PC-3 (cell line): ENCODE measurements around the gene ATP6AP1. TPM values are rescaled to one million over a fixed set of nuclear protein-coding genes. Genes with fewer than 3 reads are reported as not detected.

Source experiments
- ATAC-seq: fragments of 200-7000 bp; cut with Tn5 transposase; 2 replicates; pipeline ENCODE4 v1.9.1; 2020; ENCODE audit warnings: mild to moderate bottlenecking, moderate library complexity
- BruUV-seq: library from RNA; stranded (reverse); fragments of 400-500 nt; replicated peaks from 2 replicates; lab custom pipeline; 2021; lab: Mats Ljungman, UMichigan
- CTCF ChIA-PET: fragments of 300-600 bp; sonication (Branson Sonifier 250); formaldehyde crosslinking; loops from one replicate; lab custom pipeline; 2022; ENCODE audit warnings: antibody characterized with exemption; lab: Charles Lee
- POLR2A ChIA-PET: fragments of 300-600 bp; sonication (Branson Sonifier 250); formaldehyde crosslinking; loops from one replicate; lab custom pipeline; 2022; ENCODE audit warnings: antibody characterized with exemption; ENCODE audit not compliant: unreplicated experiment; lab: Charles Lee
- DNase-seq: peaks from one replicate; pipeline ENCODE4 v3.0.0-alpha.2; 2015
- H2AFZ ChIP-seq: fragments of 300-600 bp; sonication (generic); 2 replicates; pipeline ENCODE4 v1.6.0; 2016; ENCODE audit warnings: antibody characterized with exemption, low read length
- H3F3A ChIP-seq: fragments of 300-600 bp; sonication (generic); one replicate; pipeline ENCODE4 v1.6.0; 2017; ENCODE audit warnings: antibody characterized with exemption, low read length, control low read depth, mild to moderate bottlenecking; ENCODE audit not compliant: unreplicated experiment
- H3K27ac ChIP-seq: fragments of 300-600 bp; sonication (generic); 2 replicates; pipeline ENCODE4 v1.5.1; 2016; ENCODE audit warnings: mild to moderate bottlenecking, low read length
- H3K27me3 ChIP-seq: fragments of 300-600 bp; sonication (generic); 2 replicates; pipeline ENCODE4 v1.6.1; 2016; ENCODE audit warnings: low read length, mixed read lengths
- H3K36me3 ChIP-seq: fragments of 300-600 bp; sonication (generic); 2 replicates; pipeline ENCODE4 v1.6.1; 2016; ENCODE audit warnings: low read depth, mixed run types, low read length, mixed read lengths
- H3K4me1 ChIP-seq: fragments of 300-600 bp; sonication (generic); 2 replicates; pipeline ENCODE4 v1.5.1; 2016; ENCODE audit warnings: low read length; ENCODE audit not compliant: insufficient read depth
- H3K4me2 ChIP-seq: fragments of 300-600 bp; sonication (generic); 2 replicates; pipeline ENCODE4 v1.6.0; 2016; ENCODE audit warnings: low read length
- H3K4me3 ChIP-seq: fragments of 300-600 bp; sonication (generic); 2 replicates; pipeline ENCODE4 v1.5.1; 2016; ENCODE audit warnings: mild to moderate bottlenecking, low read length, mixed read lengths
- H3K79me2 ChIP-seq: fragments of 300-600 bp; sonication (generic); 2 replicates; pipeline ENCODE4 v1.6.1; 2017; ENCODE audit warnings: low read length, mixed read lengths
- H3K9ac ChIP-seq: fragments of 300-600 bp; sonication (generic); 2 replicates; pipeline ENCODE4 v1.6.0; 2016; ENCODE audit warnings: mild to moderate bottlenecking, low read length
- H3K9me2 ChIP-seq: fragments of 300-600 bp; sonication (generic); replicated peaks from 2 replicates; pipeline ENCODE4 v1.6.1; 2016; ENCODE audit warnings: mixed run types, low read length, mixed read lengths
- H3K9me3 ChIP-seq: fragments of 300-600 bp; sonication (generic); 2 replicates; pipeline ENCODE4 v1.6.1; 2016; ENCODE audit warnings: low read length, mixed read lengths
- H4K20me1 ChIP-seq: fragments of 300-600 bp; sonication (generic); 2 replicates; pipeline ENCODE4 v1.6.1; 2016; ENCODE audit warnings: low read length, mixed read lengths
- CTCF ChIP-seq: fragments of 300-600 bp; sonication (generic); conservative IDR thresholded peaks from 2 replicates; pipeline ENCODE4 v1.5.1; 2017; ENCODE audit warnings: antibody characterized with exemption, low read depth, mild to moderate bottlenecking, low read length
- EZH2 ChIP-seq: fragments of 300-600 bp; sonication (generic); IDR thresholded peaks from one replicate; pipeline ENCODE4 v1.6.1; 2017; ENCODE audit warnings: antibody characterized with exemption, mild to moderate bottlenecking, low read length; ENCODE audit not compliant: unreplicated experiment
- EZH2phosphoT487 ChIP-seq: fragments of 300-600 bp; sonication (generic); IDR thresholded peaks from 2 replicates; pipeline ENCODE4 v1.6.1; 2018; ENCODE audit warnings: mild to moderate bottlenecking, antibody characterized with exemption, low read length, borderline replicate concordance
- intact Hi-C: fragments of 100-400 bp; cut with micrococcal nuclease; formaldehyde crosslinking; loops from 2 replicates; pipeline ENCODE4 v1.9.0; 2023
- total RNA-seq: library from RNA; depleted of rRNA; stranded (reverse); fragments of >200 nt; gene quantifications from 2 replicates; pipeline ENCODE4 v1.2.3, GENCODE V29; 2014

ATP6AP1 gene
- total RNA-seq, 1 experiment from 2014 or later = 68.7 TPM

- no peak overlapping the region for H3K9ac ChIP-seq
- TF ChIP-seq CTCF = no peak
- peaks cover 42% of the 10 kb centered on the region for H3K79me2 ChIP-seq
- no peak overlapping the region for H3K4me2 ChIP-seq
- no peaks in the 10 kb centered on the region; the same call in 1 of the 2 replicates for H3K36me3 ChIP-seq
- H4K20me1 ChIP-seq = peaks cover 11% of the 10 kb centered on the region
- H3K9me2 ChIP-seq = no peaks in the 10 kb centered on the region
- POLR2A ChIA-PET = no interaction called here
- H3K4me1 ChIP-seq = peaks cover 22% of the 10 kb centered on the region
- intact Hi-C loops = no loop called here
- no peak for DNase-seq
- H3K27ac ChIP-seq = no peak overlapping the region
- no peak for ATAC-seq
- no peak overlapping the region for H2AFZ ChIP-seq
- no peaks in the 10 kb centered on the region for H3K9me3 ChIP-seq
- no peak overlapping the region for H3K4me3 ChIP-seq
- H3F3A ChIP-seq = no peaks in the 10 kb centered on the region
- CTCF ChIA-PET = no interaction called here
- H3K27me3 ChIP-seq = no peaks in the 10 kb centered on the region
- BruUV-seq = no TSS peak
Observed at GRCh38 chrX:154435171-154435733, 6.8 kb downstream of the ATP6AP1 start.

- H3F3A ChIP-seq = no peaks in the 10 kb centered on the region
- peaks cover 39% of the 10 kb centered on the region for H3K79me2 ChIP-seq
- BruUV-seq = no TSS peak
- H2AFZ ChIP-seq = peak overlapping the region; percentile 53; the same call in 1 of the 2 replicates
- peak; percentile 10 for DNase-seq
- intact Hi-C loops = no loop called here
- H3K36me3 ChIP-seq = no peaks in the 10 kb centered on the region; the same call in 1 of the 2 replicates
- ATAC-seq = peak; percentile 45
- H3K4me2 ChIP-seq = peak overlapping the region; percentile 98
- H3K27me3 ChIP-seq = no peaks in the 10 kb centered on the region
- no peaks in the 10 kb centered on the region for H3K9me3 ChIP-seq
- no peaks in the 10 kb centered on the region for H3K9me2 ChIP-seq
- no peak for TF ChIP-seq EZH2
- ChIA-PET POLR2A (no interaction called here), CTCF (no interaction called here)
- peak overlapping the region; percentile 85 for H3K4me3 ChIP-seq
- peak overlapping the region; percentile 70 for H3K9ac ChIP-seq
- peaks cover 12% of the 10 kb centered on the region for H3K4me1 ChIP-seq
- H3K27ac ChIP-seq = peak overlapping the region; percentile 43
- H4K20me1 ChIP-seq = peaks cover 11% of the 10 kb centered on the region
Observed at GRCh38 chrX:154436374-154436982, 8.0 kb downstream of the ATP6AP1 start.

GRCh38 chrX:154436983-154437752 is 8.7 kb downstream of the ATP6AP1 start, which contains the start of gene GDI1:
Gene GDI1 (plus strand): TSS chrX:154437154. CDS start chrX:154437255, 101 bp downstream.
- DNase-seq = peak; percentile 33

More at GRCh38 chrX:154436983-154437752, 8.7 kb downstream of the ATP6AP1 start, which contains the start of gene GDI1:
- H3K9me3 ChIP-seq = no peaks in the 10 kb centered on the region
- BruUV-seq = no TSS peak
- H3K27ac ChIP-seq = peak within 1 kb of the TSS; percentile 43
- intact Hi-C loops = no loop called here
- H3K9me2 ChIP-seq = no peaks in the 10 kb centered on the region
- H3F3A ChIP-seq = no peaks in the 10 kb centered on the region
- peaks cover 39% of the 10 kb centered on the region for H3K79me2 ChIP-seq
- H3K27me3 ChIP-seq = no peaks in the 10 kb centered on the region
- POLR2A ChIA-PET = no interaction called here
- H3K4me3 ChIP-seq = peak within 1 kb of the TSS; percentile 85
- peak within 1 kb of the TSS; percentile 98 for H3K4me2 ChIP-seq
- H4K20me1 ChIP-seq = peaks cover 11% of the 10 kb centered on the region
- peak within 1 kb of the TSS; percentile 70 for H3K9ac ChIP-seq
- H2AFZ ChIP-seq = peak within 1 kb of the TSS; percentile 53; the same call in 1 of the 2 replicates
- ATAC-seq = peak; percentile 59
- H3K36me3 ChIP-seq = peaks cover 4% of the 10 kb centered on the region; the same call in 1 of the 2 replicates
- CTCF ChIA-PET = no interaction called here
- H3K4me1 ChIP-seq = peaks cover 15% of the 10 kb centered on the region
- TF ChIP-seq CTCF (no peak), EZH2 (no peak), EZH2phosphoT487 (no peak)
